ENCODE data around the gene ANKRD55.

DNA sequence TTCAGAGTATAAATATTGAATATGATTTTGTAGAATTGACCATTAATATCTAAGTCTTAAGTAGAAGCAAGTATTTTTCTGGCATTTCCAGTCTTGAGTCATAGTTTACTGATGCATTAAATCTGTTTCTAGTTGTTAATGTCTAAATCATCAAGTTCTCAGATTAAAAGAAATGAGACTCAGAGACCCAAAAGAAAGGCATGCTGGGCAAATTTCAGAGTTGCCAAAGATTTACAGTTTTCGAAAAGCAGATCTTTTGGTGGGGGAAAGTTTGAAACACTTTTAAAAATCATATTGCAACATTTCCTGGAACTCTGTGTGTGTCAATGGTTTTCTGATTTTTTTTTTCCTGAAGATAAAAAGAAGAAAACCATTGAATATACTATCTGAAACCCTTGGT lies 60.9 kb downstream of the ANKRD55 start:
- TF ChIP-seq, protein P1, sequence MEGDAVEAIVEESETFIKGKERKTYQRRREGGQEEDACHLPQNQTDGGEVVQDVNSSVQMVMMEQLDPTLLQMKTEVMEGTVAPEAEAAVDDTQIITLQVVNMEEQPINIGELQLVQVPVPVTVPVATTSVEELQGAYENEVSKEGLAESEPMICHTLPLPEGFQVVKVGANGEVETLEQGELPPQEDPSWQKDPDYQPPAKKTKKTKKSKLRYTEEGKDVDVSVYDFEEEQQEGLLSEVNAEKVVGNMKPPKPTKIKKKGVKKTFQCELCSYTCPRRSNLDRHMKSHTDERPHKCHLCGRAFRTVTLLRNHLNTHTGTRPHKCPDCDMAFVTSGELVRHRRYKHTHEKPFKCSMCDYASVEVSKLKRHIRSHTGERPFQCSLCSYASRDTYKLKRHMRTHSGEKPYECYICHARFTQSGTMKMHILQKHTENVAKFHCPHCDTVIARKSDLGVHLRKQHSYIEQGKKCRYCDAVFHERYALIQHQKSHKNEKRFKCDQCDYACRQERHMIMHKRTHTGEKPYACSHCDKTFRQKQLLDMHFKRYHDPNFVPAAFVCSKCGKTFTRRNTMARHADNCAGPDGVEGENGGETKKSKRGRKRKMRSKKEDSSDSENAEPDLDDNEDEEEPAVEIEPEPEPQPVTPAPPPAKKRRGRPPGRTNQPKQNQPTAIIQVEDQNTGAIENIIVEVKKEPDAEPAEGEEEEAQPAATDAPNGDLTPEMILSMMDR (IDR thresholded peaks at IDR 0.05), result no peak
- no peak for TF ChIP-seq POLR2A (IDR thresholded peaks at IDR 0.05)
